HEK293 (cell line): ENCODE results near the gene RGS5.

Source experiments
- CTCF ChIA-PET: fragments of 350-600 bp; formaldehyde crosslinking; extraction: SDS; loops from one replicate; lab custom pipeline; 2021; ENCODE audit warnings: antibody characterized with exemption; lab: Yijun Ruan, JAX
- POLR2A ChIA-PET: fragments of 300-600 bp; formaldehyde crosslinking; extraction: SDS; loops from one replicate; lab custom pipeline; 2020; ENCODE audit warnings: antibody characterized with exemption, inconsistent platforms; lab: Yijun Ruan, JAX
- H3K27ac ChIP-seq: fragments of 200-500 bp; sonication (Bioruptor generic); 2 replicates; pipeline ENCODE4 v1.5.1; 2014; ENCODE audit warnings: low read depth, low read length, control low read depth, inconsistent platforms; ENCODE audit errors: extremely low read depth
- H3K36me3 ChIP-seq, 2 experiments: fragments of 200-500 bp in 1 of 2; sonication (Bioruptor generic) in 1 of 2; 1 replicate in 1 of 2; 2 replicates in 1 of 2; pipeline ENCODE4 v1.5.1; 2014 to 2017; ENCODE audit warnings: inconsistent platforms in 2 of 2, low read length in 2 of 2; ENCODE audit not compliant: control insufficient read depth in 2 of 2, insufficient read depth in 1 of 2
- H3K4me1 ChIP-seq: fragments of 200-500 bp; sonication (Bioruptor generic); 2 replicates; pipeline ENCODE4 v1.5.1; 2014; ENCODE audit warnings: mild to moderate bottlenecking, low read length, inconsistent platforms; ENCODE audit not compliant: control insufficient read depth, insufficient read depth
- H3K4me3 ChIP-seq: 2 replicates; pipeline ENCODE4 v1.5.1; 2011; ENCODE audit warnings: low read depth, mild to moderate bottlenecking, control low read depth, low read length, moderate library complexity
- H3K9me3 ChIP-seq: fragments of 200-500 bp; sonication (Bioruptor generic); 2 replicates; pipeline ENCODE4 v1.5.1; 2014; ENCODE audit warnings: low read depth, low read length, inconsistent platforms; ENCODE audit not compliant: control insufficient read depth, insufficient read depth
- ATF2 ChIP-seq: fragments of 450-650 bp; formaldehyde crosslinking; IDR thresholded peaks from 2 replicates; pipeline ENCODE4 v1.5.1; 2016; ENCODE audit warnings: missing biosample characterization, missing genetic modification characterization, low read depth
- CTCF ChIP-seq: fragments of 450-650 bp; formaldehyde crosslinking; IDR thresholded peaks from 2 replicates; pipeline ENCODE4 v1.5.1; 2016; ENCODE audit warnings: missing biosample characterization, missing genetic modification characterization
- IKZF3 ChIP-seq: fragments of 450-650 bp; IDR thresholded peaks from 2 replicates; pipeline ENCODE4 v1.5.0; 2018; ENCODE audit warnings: missing biosample characterization, mild to moderate bottlenecking, missing genetic modification characterization, moderate library complexity
- SCRT2 ChIP-seq: fragments of 450-650 bp; formaldehyde crosslinking; IDR thresholded peaks from 2 replicates; pipeline ENCODE4 v1.5.1; 2016; ENCODE audit warnings: missing biosample characterization, missing genetic modification characterization
- YY1 ChIP-seq: fragments of 450-650 bp; formaldehyde crosslinking; IDR thresholded peaks from 2 replicates; pipeline ENCODE4 v1.5.1; 2018; ENCODE audit warnings: missing biosample characterization, missing genetic modification characterization
- ZNF146 ChIP-seq: fragments of 450-650 bp; formaldehyde crosslinking; IDR thresholded peaks from 2 replicates; pipeline ENCODE4 v1.5.1; 2016; ENCODE audit warnings: missing biosample characterization, missing genetic modification characterization
- ZNF221 ChIP-seq: fragments of 450-650 bp; formaldehyde crosslinking; IDR thresholded peaks from 2 replicates; pipeline ENCODE4 v1.5.1; 2017; ENCODE audit warnings: missing biosample characterization, missing genetic modification characterization, borderline replicate concordance
- ZNF510 ChIP-seq: fragments of 450-650 bp; formaldehyde crosslinking; IDR thresholded peaks from 2 replicates; pipeline ENCODE4 v1.5.1; 2018; ENCODE audit warnings: mild to moderate bottlenecking, missing genetic modification characterization, missing biosample characterization; ENCODE audit not compliant: insufficient replicate concordance
- TF ChIP-seq, protein P1 (sequence below): fragments of 450-650 bp; formaldehyde crosslinking; IDR thresholded peaks from 2 replicates; pipeline ENCODE4 v1.5.1; 2016; ENCODE audit warnings: missing biosample characterization, missing genetic modification characterization
- TF ChIP-seq, protein P2 (sequence below): fragments of 450-650 bp; formaldehyde crosslinking; IDR thresholded peaks from 2 replicates; pipeline ENCODE4 v1.5.1; 2017; ENCODE audit warnings: missing biosample characterization, missing genetic modification characterization

RGS5 gene

GRCh38 chr1:163115887-163116286 lies 86.8 kb downstream of the RGS5 start:
- Histone ChIP-seq H3K4me1 (no peaks in the 10 kb centered on the region), H3K9me3 (no peaks in the 10 kb centered on the region), H3K36me3 (no peaks in the 10 kb centered on the region), H3K27ac (no peak overlapping the region), H3K4me3 (no peak overlapping the region)
- ChIA-PET CTCF (no interaction called here), POLR2A (no interaction called here)
- no peak for TF ChIP-seq IKZF3 (tag by site-specific recombination)

GRCh38 chr1:163107655-163108054 lies 95.1 kb downstream of the RGS5 start:
- H3K36me3 ChIP-seq: no peaks in the 10 kb centered on the region
- TF ChIP-seq CTCF (no peak), ZNF146 (tag by site-specific recombination) (0 out of 2 replicates have a peak, but pooled peaks have one; percentile 49)
- ChIA-PET CTCF (interaction anchor here (0.7 to 0.9 kb wide), 2 partner anchors 13 to 63 kb away, joined by 3 to 4 read pairs; no protein-coding TSS in a partner anchor), POLR2A (no interaction called here)
- H3K9me3 ChIP-seq: no peaks in the 10 kb centered on the region
- 0 out of 2 replicates have a peak, but pooled peaks cover 2% of the 10 kb centered on the region for H3K4me1 ChIP-seq
- no peak overlapping the region for H3K4me3 ChIP-seq
- H3K27ac ChIP-seq: no peak overlapping the region

DNA sequence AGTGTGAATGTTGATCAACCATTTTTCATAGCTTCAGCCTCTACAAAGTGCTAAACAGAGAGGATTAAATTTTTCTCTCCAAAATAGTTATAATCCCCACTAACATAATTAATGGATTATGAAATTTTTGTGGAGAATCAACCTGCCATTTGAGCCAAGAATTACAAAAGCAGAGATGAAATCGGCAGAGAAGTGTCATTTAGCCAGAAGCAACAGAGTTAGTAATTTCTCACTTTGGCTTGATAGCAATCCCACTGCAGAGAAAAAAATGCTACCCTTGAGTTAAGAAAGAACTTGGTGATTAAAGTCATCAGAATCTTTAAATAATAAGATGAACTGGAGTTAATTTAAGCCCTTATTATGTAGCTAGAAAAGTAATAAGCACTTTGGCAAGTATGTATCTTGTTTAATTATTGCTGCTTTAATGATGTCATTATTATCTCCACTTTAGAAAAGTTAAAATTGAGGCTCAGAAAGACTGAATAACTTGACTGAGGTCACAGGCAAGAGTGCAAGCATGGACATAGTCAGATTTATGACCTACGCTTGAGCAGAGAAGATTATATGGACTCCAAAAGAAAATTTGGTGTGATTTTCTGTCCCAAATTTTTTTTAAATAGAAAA lies 96.2 kb downstream of the RGS5 start:
- H3K27ac ChIP-seq: no peak overlapping the region
- H3K36me3 ChIP-seq: no peaks in the 10 kb centered on the region
- H3K9me3 ChIP-seq: no peaks in the 10 kb centered on the region
- CTCF ChIA-PET: interaction anchor here (0.8 to 0.9 kb wide), 2 partner anchors 26 to 64 kb away, joined by 3 to 6 read pairs; no protein-coding TSS in a partner anchor
- no peak for TF ChIP-seq ZNF510 (tag by site-specific recombination)
- TF ChIP-seq ATF2: peak; percentile 76
- TF ChIP-seq, protein P1, sequence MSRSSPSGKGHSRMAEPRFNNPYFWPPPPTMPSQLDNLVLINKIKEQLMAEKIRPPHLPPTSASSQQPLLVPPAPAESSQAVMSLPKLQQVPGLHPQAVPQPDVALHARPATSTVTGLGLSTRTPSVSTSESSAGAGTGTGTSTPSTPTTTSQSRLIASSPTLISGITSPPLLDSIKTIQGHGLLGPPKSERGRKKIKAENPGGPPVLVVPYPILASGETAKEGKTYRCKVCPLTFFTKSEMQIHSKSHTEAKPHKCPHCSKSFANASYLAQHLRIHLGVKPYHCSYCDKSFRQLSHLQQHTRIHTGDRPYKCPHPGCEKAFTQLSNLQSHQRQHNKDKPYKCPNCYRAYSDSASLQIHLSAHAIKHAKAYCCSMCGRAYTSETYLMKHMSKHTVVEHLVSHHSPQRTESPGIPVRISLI (tag by site-specific recombination): no peak
- TF ChIP-seq YY1 (tag by site-specific recombination): no peak
- TF ChIP-seq, protein P2, sequence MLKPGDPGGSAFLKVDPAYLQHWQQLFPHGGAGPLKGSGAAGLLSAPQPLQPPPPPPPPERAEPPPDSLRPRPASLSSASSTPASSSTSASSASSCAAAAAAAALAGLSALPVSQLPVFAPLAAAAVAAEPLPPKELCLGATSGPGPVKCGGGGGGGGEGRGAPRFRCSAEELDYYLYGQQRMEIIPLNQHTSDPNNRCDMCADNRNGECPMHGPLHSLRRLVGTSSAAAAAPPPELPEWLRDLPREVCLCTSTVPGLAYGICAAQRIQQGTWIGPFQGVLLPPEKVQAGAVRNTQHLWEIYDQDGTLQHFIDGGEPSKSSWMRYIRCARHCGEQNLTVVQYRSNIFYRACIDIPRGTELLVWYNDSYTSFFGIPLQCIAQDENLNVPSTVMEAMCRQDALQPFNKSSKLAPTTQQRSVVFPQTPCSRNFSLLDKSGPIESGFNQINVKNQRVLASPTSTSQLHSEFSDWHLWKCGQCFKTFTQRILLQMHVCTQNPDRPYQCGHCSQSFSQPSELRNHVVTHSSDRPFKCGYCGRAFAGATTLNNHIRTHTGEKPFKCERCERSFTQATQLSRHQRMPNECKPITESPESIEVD (tag by site-specific recombination): peak; percentile 9; the same call in 1 of the 2 replicates
- no peak overlapping the region for H3K4me3 ChIP-seq
- 0 out of 2 replicates have a peak, but pooled peaks cover 2% of the 10 kb centered on the region for H3K4me1 ChIP-seq
- POLR2A ChIA-PET: no interaction called here

DNA sequence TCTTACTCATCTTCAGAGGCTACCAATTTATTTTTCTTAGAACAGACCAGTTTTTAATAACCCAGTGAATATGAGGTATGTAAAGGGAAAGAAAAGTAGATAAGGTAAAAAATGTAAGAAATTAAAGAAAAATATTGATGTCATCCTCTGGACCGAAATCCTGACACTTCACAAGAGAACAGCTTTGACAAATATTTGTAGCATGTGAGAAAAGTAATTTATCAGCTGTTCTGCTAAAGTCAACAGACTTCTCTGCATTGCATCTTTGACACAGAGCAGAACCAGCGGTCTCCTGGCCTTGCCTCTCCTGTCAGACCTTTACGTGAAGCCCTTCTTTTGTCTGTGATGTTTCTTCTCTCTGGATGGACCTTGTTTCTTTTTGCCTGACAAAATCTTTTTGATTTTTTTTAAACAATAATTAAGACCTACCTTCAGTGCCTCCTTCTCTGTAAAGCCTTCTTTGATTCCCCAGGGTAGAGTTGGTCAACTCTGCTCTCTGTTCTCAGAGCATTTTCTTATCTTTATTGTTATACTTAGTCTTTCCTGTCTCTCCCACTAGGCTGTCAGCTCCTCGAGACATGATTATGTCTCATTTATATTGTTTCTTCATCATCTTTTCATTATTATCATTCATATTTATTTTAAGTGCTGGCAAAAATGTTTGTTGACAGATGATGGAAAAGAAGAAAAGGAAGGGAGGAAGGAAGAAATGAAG lies 98.2 kb downstream of the RGS5 start:
- ChIA-PET POLR2A (no interaction called here), CTCF (interaction anchor here (0.6 kb wide), 1 partner anchor 35 kb away, joined by 3 read pairs; the partner anchor contains the start of gene RGS4)
- no peak for TF ChIP-seq SCRT2 (tag by site-specific recombination)
- no peak for TF ChIP-seq ZNF221 (tag by site-specific recombination)
- Histone ChIP-seq H3K36me3 (no peaks in the 10 kb centered on the region), H3K9me3 (no peaks in the 10 kb centered on the region), H3K4me3 (no peak overlapping the region), H3K27ac (no peak overlapping the region), H3K4me1 (0 out of 2 replicates have a peak, but pooled peaks cover 2% of the 10 kb centered on the region)
